ENCODE data around the gene AQP10.
"Not testable (repeated sequence)": the region's sequence is repeated elsewhere in the genome, so short reads cannot be mapped to it uniquely, and the experiment has no call there.

AQP10 gene, protein sequence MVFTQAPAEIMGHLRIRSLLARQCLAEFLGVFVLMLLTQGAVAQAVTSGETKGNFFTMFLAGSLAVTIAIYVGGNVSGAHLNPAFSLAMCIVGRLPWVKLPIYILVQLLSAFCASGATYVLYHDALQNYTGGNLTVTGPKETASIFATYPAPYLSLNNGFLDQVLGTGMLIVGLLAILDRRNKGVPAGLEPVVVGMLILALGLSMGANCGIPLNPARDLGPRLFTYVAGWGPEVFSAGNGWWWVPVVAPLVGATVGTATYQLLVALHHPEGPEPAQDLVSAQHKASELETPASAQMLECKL

DNA sequence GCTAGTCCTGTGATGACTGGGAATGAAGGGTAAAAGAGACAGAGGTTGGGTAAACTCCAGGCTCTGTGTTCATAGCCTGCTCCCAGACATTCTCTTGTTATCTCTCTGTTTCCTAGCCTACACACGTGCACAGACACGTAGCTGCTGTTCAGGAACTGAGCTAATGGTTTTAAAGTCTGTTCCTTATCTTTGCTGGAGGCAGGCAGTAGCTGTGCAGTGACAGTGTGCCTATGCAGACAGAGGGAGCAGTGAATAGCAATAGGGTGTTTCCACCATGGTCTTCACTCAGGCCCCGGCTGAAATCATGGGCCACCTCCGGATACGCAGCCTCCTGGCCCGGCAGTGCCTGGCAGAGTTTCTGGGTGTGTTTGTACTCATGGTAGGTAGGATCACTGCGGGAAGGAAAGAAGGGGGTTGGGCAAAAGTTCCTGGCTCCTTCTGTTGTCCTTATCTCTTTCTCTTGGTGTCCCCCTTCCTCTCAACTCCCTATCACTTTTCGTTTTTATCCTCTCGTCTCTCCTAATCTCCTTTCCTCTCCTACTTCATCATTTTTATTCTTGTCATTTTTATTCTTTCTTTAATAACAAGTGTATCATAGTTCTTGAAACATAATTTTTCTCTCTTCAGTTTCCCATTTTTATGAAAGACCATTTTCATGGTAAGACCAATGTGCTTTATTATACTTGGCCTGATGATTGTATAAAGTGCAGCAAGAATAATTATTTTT, at the start of gene AQP10:
Gene AQP10 (plus strand): TSS at position 212 of the 727 bp plus-strand sequence. CDS start 63 bp downstream, at position 275.
- no peak for DNase-seq

DNA sequence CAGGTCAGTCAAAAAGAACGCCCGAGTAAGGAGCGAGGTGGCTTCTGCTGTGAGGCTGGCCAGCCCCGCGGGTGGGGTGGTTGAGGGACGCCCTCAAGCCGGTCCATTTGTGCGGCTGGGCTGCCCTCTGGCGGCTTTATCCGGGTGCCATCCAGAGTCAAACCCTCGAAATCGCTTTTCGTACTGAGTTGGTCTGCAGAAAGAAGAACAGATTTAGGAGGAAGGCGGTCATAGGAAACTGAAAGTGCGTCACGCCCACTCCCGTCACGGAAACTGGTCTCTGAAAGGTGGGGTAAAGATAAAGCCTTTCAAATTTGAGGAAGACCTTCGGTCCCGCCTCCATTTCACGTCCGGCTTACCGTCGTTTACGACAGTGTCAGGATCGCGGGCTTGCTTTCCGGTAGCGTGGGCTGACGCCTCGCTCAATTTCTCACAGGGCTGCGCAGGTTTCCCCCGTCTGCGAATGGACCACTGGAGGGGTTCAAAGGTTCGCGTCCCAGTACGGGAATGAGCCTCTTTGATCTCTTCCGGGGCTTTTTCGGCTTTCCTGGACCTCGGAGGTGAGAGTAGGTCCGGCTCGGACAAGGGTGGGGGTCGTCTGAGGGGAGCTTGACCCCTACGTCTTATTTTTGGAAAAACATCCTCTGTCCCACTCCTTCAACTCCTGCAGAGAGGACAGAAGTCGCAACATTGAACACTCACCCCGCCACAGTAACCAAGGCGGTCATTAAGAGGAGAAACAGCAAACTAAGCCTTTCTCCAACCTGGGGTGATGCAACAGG, 48.5 kb upstream of the AQP10 start, which contains the start of gene HAX1:
Gene HAX1 (plus strand): TSS at position 413 of the 782 bp plus-strand sequence. CDS start 95 bp downstream, at position 508.
- DNase-seq, result peak; percentile 98

DNA sequence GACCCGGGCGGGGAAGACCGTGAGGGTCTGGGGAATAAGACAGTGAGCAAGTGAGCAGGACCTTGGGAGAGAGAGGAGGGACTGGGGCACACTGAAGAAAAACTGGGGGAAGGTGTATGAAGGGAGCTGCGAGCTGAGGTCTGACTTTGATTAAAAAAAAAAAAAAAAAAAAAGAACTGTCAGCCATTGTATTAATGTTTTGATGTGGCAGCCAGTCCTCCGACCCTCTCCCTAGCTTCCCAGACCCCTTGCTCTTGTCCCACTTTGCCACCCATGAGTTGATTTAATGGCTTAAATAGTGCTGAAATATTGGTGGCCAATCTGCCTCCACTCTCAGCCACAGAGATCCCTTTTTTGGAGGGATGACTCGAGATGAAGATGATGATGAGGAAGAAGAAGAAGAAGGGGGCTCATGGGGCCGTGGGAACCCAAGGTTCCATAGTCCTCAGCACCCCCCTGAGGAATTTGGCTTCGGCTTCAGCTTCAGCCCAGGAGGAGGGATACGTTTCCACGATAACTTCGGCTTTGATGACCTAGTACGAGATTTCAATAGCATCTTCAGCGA, 47.8 kb upstream of the AQP10 start:
- DNase-seq, result no peak

DNA sequence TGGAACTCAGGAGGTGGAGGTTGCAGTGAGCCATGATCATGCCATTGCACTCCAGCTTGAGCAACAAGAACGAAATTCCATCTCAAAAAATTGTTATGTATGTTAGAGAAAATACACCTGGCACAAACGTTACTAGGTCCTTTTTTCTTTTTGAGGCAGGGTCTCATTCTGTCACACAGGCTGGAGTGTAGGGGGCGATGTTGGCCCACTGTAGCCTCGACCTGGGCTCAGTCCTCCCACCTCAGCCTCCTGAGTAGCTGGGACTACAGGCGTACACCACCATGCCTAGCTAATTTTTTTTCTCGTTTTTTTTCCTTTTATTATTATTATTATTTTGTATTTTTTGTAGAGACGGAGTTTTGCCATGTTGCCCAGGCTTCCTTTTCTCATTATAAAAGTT, 44.1 kb upstream of the AQP10 start:
- peak; percentile 48 for DNase-seq

DNA sequence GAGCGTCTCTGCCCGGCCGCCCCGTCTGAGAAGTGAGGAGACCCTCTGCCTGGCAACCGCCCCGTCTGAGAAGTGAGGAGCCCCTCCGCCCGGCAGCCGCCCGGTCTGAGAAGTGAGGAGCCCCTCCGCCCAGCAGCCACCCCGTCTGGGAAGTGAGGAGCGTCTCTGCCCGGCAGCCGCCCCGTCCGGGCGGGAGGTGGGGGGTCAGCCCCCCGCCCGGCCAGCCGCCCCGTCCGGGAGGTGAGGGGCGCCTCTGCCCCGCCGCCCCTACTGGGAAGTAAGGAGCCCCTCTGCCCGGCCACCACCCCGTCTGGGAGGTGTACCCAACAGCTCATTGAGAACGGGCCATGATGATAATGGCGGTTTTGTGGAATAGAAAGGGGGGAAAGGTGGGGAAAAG, 33.3 kb upstream of the AQP10 start:
- not testable (repeated sequence) for DNase-seq

DNA sequence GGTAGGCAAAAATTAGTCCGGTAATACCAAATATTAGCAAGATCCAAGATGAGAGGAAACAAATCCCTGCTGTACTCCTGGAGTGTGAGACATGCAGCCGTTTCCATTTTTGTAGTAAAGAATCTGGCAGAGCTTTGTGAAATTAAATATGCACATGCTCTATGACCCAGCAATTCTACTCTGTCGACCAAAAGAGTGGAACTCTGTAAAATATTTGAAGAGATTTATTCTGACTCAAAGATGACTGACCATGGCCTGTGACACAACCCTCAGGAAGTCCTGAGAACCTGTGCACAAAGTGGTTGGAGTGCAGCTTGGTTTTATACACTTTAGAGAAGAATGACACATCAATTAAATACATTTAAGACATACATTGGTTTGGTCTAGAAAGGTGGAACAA, 32.2 kb upstream of the AQP10 start:
- no peak for DNase-seq

DNA sequence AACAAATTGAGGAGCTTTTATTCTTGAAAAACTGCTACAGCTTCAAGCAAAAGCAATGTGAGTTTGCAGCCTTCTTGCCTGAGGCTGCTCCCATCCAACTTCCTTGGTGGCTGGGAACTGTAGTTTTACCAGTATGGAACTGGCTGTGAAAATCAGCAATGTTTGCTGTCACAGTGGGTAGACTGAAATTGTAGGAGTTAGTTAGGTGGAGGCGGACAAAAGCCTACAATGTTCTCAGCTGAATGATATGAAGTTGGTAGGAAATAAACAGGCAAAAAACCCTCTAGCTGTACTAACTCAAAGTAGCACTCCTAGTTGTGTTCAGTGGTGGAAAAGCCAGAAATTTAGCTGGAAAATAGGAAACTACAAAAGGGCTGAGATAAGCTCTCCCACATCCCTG, 30.0 kb upstream of the AQP10 start:
- no peak for DNase-seq

DNA sequence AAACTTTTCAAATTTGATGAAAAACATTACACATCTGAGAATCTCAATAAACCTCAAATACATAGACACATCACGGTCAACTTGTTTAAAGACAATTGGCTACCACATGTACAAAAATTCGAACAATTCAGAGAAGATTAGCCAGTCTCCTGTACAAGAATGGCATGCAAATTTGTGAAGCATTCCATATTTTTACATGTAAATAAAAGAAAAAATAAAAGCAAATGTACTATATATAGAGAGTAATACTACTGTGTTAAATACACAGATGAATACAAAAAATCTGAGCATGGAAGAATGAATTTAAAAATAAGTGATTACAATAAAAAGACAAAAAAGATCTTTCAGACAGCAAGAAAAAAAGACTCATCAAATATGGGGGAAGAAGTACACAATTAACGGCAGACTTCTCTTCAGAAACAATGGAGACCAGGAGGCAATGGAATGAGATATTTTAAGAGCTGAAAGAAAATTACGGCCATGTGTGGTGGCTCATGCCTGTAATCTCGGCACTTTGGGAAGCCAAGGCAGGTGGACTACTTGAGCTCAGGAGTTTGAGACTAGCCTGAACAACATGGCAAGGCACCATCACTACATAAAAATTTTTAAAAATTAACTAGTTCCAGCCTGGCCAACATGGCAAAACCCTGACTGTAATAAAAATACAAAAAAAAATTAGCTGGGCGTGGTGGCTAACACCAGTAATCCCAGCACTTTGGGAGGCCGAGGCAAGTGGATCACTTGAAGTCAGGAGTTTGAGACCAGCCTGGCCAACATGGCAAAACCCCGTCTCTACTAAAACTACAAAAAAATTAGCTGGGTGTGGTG, 25.3 kb upstream of the AQP10 start:
- no peak for DNase-seq

DNA sequence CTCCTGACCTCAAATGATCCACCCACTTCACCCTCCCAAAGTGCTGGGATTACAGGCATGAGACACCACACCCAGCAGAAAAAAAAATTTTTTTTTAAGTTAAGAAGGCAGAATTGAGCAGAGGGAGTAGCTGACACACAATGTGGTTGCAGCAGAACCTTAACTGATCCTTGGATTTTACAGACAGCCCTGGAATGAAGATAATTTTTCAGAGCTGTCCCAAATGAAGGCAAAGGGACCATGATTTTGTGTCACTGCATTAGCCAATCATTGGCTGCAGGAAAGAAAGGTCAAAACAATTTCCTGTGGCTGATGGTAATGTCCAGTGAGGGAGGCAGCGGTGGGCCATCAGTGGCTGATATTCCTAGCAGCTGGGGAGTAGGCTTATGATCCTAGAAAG, 19.3 kb upstream of the AQP10 start:
- DNase-seq, result no peak

DNA sequence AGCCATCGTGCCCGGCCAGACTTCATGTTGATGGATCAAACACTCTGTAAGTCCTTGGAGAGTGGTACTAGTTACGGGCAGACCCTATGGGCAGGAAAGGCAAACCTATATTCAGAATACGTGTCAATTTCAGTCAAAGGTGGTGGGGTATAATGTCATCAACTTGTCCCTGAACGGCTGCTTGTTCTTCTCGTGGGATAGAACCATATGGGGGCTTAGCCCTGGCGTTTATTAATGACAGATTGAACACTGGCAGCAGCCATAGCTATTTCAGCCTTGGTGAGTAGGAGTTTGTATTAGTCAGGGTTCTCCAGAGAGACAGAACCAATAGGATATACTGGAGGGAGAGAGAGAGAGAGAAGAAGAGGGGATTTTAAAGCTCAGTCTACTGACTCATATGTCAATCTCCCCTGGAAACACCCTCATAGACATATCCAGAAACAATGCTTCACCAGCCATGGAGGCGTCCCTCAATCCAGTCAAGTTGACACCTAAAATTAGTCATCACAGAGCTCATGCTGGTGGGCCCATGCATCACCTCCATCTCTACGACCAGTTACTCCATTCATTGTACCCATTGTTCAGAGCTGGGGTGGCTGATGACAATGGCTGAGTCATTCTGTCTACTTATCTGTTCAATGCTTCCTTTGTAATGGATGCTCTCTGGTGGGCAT, 16.1 kb upstream of the AQP10 start:
- no peak for DNase-seq

DNA sequence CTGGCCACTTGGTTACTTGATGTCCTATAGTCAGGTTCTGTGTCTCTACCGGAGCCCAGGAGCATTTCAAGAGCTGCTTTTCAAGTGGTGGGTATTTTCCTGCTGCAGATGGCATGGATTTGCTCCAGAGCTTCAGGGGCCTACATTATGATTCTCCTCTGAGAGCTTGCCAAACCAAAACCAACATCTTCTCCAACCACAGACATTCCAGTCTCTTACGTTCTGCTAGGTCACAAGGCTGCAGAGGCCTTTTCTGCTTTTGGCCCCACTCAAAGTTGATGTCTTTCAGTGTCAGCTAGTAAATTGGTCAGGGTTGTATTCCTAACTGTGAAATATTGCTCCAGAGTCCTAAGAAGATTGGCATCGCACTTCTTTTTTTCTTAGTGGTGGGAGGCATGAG, 14.7 kb upstream of the AQP10 start:
- no peak for DNase-seq

DNA sequence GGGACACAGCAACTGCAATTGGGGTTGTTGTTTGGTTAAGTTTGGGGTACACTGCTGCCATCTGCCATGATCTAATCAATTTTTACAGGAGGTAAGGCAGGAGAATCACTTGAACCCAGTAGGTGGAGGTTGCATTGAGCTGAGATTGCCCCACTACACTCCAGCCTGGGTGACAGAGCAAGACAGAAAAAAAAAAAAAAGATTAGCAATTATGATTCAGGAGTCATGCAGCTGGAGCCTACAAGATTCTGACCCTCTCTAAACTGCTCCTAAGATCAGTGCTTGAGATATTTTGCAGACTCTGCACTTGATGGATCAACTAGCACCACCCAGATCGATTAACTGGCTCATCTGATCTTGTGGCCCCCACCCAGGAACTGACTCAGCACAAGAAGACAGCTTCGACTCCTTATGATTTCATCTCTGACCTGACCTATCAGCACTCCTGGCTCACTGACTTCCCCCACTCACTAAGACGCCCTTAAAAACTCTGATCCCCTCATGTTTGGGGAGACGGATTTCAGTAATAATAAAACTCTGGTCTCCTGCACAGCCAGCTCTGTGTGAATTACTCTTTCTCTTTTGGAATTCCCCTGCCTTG, 13.1 kb upstream of the AQP10 start:
- DNase-seq, result peak; percentile 16

DNA sequence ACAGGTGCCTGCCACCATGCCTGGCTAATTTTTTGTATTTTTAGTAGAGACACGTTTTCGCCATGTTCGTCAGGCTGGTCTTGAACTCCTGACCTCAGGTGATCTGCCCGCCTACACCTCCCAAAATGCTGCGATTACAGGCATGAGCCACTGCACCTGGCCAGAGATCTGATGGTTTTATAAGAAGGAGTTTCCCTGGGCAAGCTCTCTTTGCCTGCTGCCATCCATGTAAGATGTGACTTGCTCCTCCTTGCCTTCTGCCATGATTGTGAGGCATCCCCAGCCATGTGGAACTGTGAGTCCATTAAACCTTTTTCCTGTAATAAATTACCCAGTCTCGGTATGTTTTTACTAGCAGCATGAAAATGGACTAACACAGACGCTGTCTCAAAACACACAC, 11.8 kb upstream of the AQP10 start:
- DNase-seq, result not testable (repeated sequence)

DNA sequence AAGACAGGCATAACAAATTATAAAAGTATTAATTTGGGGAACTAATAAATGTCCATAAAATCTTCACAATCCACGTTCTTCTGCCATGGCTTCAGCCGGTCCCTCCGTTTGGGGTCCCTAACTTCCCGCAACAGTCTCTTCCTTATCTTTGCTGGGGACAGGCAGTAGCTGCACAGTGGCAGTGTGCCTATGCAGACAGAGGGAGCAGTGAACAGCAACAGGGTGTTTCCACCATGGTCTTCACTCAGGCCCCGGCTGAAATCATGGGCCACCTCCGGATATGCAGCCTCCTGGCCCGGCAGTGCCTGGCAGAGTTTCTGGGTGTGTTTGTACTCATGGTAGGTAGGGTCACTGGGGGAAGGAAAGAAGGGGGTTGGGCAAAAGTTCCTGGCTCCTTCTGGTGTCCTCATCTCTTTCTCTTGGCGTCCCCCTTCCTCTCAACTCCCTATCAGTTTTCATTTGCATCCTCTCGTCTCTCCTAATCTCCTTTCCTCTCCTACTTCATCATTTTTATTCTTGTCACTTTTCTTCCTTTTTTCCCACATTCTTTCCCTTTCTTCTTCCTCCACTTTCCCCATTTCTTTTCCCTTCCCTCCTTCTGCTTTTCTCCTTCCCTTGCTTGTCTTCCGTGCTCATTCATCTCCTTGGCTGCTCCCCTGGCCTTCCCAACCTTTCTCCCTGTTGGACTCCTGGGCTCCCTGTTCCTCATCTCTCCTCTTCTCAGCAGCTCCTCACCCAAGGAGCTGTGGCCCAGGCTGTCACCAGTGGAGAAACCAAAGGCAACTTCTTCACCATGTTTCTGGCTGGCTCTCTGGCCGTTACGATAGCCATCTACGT, 8.4 kb upstream of the AQP10 start:
- DNase-seq, result not testable (repeated sequence)

DNA sequence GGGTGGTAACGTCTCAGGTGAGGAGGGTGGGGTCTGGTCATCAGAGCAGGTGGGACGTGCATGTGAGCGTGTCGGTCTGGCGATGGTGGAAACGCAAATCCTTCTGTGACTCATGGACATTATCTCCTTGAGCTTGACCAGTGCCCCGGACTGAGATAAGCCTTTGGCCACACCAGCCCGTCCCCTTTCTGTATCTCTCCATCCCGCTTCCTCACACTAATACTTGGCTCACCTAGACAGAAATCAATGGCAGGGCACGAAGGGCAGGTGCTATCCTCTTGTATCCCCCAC, 7.9 kb upstream of the AQP10 start:
- no peak for DNase-seq

DNA sequence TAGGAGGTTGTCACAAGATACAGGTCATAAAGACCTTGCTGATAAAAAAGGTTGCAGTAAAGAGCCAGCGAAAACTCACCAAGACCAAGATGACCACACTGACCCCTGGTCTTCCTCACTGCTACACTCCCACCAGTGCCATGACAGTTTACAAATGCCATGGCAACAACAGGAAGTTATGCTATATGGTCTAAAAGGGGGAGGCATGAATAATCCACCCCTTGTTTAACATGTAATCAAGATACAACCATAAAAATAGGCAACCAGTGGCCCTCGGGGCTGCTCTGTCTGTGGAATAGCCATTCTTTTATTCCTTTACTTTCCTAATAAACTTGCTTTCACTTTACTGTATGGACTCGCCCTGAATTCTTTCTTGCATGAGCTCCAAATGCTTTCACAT, 6.7 kb upstream of the AQP10 start:
- DNase-seq, result not testable (repeated sequence)

DNA sequence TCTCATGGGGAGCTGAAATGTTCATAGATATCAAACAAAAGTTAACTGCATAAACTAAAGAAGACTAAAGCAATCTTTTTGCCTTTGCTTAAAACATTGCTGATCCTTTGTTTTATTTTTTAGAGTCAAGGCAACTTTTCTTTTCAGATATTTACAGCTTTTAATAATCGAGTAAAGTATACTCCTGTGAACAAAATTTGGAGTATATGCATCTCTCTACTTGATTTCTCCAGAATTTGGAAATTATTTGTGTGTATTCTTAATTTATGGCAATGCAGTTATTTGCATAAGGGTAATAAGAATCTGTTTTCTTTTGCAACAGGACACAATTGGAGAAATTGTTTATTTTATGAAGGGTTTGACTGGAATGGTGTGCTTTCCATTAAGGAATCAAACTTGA, 4.2 kb upstream of the AQP10 start:
- no peak for DNase-seq

DNA sequence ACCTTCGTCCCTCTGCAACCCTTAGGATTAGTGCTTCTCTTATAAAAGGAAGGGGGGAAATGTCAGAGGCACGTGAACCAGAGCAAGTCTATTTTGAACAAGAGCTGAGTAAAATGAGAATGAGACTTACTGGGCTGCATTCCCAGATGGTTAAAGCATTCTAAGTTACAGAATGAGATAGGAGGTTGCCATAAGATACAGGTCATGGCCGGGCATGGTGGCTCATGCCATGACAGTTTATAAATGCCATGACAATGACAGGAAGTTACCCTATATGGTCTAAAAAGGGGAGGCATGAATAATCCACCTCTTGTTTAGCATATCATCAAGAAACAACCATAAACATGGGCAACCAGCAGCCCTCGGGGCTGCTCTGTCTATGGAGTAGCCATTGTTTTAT, 2.5 kb upstream of the AQP10 start:
- no peak for DNase-seq

DNA sequence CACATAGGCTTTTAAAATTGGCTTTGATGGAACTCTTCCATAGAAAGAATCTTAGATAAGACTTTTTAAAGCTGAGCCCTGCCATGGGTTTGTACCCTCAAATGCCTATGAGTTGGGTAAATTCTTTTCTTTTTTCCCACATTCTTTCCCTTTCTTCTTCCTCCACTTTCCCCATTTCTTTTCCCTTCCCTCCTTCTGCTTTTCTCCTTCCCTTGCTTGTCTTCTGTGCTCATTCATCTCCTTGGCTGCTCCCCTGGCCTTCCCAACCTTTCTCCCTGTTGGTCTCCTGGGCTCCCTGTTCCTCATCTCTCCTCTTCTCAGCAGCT, 679 bp downstream of the AQP10 start:
- not testable (repeated sequence) for DNase-seq

DNA sequence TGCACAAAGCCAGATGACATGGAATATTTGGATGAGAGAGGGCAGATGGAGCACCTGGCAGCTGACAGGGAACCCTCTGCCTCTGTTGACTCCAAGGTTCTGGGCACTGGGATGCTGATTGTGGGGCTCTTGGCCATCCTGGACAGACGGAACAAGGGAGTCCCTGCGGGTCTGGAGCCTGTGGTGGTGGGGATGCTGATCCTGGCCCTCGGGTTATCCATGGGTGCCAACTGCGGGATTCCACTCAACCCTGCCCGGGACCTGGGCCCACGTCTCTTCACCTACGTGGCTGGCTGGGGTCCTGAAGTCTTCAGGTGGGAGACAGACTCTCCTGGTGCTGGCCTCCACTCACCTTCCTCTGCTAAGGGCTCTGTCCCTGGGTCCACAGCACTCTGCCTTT, 2.6 kb downstream of the AQP10 start:
- DNase-seq, result no peak

DNA sequence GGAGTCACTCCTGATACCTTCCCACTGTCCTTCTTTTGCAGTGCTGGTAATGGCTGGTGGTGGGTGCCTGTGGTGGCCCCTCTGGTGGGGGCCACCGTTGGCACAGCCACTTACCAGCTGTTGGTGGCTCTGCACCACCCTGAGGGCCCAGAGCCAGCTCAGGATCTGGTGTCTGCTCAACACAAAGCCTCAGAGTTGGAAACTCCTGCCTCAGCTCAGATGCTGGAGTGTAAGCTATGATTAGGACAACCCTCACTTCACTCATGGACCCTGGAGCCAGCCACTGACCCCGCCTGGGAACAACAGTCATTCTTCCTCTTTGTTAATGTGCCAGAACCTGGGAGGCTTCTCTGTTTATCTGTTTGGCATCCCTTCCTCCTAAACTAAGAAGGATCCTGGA, 3.3 kb downstream of the AQP10 start:
- DNase-seq, result no peak
